HG03354 (cell line): Measurements from ENCODE around the gene RAE1.
A peak's percentile ranks its signal among the peaks of the same experiment; 100 is the strongest.

Experiments used
- ATAC-seq: cut with Tn5 transposase; IDR thresholded peaks from one replicate; pipeline ENCODE4 v1.9.1; 2021; ENCODE audit warnings: mild to moderate bottlenecking; ENCODE audit not compliant: unreplicated experiment, poor library complexity, severe bottlenecking

The RAE1 gene

DNA sequence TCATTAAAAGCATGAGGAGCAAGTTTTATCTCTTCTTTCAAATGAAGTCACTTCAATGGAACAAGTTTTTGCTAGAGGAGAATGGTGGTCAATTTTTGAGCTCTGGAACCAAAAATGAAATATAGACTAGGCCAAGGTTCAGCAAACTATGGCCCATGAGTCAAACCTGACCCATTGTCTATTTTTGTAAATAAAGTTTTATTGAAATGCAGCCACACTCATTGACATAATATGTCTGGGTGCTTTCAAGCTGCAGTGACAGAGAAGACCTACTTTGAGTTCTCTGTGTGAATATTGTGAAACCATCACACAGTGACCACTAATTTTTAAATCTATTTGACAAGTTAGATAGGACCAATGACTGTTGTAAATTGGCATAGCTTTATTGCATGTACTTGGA is 13.4 kb downstream of the RAE1 start:
- ATAC-seq = no peak

DNA sequence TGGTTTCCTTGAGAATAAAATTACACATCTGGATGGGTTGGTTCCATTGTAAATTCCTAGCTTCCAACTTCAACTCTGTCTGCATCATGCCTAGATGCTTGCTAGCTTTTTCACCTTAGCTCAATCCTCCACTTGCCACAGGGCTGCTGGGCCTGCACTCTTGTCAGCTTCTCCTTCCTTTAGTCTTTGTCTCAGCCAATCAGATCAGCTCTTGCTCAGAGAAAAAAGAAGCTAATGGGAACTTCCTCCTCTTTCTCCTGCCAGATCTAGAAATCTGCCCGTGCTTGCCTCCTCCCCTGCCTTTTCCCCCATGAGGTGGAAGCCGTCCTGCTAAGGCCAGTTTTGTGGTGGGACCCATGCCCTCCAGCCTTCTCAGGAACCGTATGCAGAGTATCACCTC is 18.5 kb downstream of the RAE1 start:
- no peak for ATAC-seq

DNA sequence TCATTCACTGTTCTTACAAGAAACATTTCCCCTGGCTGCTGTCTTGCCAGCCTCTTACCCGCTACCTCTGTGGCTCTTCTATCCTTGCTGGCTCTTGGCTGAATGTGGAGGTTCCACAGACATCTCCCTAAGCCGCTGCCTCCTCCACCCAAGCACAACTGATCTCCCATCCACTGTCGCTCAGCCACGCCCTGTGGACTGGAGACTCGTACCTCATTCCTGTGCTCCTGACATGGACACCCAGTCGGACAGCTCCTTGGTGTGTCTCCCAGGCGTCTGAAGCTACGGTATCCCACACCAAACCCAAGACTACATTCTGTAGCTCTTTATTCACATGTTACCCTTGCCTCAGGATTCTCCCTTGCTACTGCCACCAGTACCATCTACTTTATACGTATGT is 19.3 kb downstream of the RAE1 start:
- ATAC-seq = no peak

DNA sequence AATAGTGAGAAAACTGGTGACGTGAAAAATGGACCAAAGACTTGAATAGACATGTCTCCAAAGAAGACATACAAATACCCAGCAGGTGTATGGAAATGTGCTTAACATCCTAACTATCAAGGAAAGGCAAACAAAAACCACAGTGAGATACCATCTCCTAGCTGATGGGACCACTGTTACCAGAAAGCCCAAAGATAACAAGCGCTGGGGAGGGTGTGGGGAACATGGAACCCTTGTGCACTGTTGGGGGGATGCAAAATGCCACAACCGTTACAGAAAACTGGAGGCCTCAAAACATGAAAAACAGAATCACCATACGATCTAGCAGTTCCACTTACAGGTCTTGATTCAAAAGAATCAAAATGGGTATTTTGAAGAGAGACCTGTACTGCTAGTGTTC is 20.3 kb downstream of the RAE1 start:
- ATAC-seq = no peak

DNA sequence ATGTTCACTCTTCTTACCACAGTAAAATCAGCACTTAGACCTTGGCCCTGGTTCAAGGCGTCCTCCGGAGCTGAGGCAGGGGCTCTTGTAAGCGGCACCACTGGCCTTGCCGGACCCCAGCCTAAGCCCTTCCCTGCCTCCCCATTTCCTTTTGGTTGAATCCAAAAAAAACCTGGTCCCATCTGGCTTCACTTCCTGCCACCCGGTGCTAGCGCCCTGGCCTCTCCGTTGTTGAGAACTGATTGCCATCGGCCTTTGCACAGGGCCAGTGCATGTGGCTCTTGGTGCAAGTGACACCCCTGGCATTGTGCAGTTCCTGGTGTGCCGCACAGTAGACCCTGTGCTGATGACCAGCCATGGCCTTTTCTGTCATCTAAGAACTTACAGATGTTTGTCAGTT is 21.1 kb downstream of the RAE1 start:
- ATAC-seq = no peak

DNA sequence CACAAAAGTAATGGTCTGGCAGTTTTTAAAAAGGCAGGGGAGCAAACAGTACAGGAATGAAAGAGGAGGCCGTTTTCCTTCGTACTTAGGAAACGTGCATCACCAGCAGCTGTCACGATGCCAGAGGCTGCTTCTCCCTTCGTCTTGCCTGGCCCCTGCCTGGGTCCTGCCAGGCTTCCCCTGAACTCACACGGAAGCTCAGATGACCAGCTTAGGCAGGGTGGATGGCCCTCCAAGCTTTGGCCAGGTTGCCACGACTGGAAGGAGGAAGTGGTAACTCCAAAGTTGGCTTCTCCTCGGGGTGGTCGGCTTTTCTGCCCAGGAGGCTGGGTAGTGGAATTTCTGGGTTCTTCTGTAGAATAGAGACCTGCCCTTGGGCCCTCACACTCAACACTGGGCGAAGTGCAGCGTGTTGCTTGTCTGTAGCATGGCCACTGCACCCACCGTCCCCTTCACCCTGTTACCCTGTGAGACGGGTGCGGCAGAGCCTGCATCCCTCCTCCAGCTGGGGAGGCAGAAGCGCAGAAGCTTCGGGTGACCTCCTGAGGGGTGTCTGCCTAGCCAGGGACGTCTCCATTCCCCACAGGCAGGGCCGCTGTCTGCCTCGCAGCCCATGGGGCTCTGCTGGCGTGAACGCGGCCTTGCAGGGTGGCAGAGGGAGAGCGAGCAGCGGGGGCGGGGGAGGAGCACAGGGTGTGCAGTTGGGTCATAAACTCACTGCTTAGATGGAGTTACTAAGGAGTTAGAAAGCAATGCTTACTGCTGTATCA is 21.7 kb downstream of the RAE1 start:
- ATAC-seq = no peak

DNA sequence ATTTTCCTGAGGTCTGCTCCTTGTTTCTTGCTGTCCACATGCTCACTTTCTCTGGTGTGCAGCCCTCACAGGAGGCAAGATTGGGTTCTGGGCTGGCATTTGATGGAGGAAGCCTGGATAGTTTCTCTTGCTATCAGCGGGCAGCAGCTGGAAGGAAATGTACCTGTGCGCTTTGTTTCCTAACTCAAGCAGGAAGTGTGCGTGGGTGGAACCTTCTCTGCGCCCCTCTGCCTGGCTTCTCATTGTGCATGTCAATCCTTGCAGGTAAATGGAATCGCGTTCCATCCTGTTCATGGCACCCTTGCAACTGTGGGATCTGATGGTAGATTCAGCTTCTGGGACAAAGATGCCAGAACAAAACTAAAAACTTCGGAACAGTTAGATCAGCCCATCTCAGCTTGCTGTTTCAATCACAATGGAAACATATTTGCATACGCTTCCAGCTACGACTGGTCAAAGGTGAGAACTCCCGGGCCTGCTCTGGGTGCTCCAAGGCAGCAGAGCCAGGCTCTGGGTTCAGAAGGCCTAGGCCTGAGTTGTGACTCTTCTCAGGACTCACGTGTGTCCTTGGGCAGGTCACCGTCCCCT is 23.4 kb downstream of the RAE1 start:
- ATAC-seq = no peak

DNA sequence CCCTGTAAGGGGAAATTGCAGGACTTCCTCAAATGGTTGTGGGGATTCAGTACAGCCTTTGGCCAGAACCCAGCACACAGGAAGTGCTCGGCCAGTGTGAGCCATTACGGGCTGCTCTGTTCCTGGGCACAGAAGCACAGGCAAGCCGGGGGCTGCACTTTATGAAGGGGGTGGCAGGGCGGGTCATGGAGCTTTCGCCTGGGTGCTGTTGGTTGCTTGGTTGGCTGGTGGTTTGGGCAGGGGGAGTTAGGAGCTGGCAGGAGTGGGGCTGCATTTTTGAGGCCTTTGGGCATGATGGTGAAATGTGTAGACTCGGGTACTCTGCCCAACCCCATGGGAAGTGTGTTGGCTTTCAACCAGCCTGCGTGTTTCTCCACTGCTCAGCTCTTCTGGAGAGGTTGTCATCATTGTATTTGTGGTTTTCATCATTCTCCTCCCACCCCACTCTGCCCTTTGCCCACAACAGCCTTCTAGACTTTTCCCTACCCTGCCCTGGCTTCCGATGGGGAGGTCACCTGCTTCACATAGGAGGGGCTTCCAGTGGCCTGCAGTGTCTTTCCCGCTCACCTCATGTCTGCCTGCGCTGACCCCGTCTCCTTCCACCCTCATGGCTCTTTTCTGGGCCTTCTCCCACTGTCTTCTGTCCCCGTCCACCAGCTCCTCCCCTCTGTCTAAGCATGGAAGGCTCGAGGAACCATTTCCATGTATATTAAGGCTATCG is 24.0 kb downstream of the RAE1 start:
- ATAC-seq = no peak

DNA sequence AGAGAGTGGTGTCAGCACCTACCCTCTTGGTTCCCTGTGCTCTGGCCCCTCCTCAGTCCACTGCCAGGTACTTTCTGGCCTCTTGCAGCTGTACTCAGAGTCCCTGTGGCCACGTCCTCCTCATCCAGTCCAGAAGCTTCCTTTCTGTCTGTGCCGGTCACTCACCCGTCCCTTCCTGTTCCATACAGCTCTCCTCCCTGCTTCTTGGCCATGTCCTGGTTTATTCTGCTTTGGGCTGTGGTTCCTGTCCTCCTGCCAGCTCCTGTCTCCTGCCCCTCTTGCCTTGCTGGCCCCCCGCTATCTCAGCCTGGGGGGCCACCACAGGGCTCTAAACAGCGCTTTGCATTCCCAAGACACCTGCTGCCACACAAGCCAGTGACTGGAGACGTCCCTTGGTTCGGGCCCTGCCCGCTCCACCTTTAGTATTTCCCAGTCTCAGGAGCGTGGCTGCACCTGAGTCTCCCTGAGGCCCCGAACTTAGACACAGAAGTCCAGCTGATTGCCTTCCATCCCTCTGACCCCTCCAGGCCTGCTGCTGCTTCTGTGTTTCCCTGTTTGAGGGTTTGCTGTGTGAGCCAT is 24.7 kb downstream of the RAE1 start:
- no peak for ATAC-seq

DNA sequence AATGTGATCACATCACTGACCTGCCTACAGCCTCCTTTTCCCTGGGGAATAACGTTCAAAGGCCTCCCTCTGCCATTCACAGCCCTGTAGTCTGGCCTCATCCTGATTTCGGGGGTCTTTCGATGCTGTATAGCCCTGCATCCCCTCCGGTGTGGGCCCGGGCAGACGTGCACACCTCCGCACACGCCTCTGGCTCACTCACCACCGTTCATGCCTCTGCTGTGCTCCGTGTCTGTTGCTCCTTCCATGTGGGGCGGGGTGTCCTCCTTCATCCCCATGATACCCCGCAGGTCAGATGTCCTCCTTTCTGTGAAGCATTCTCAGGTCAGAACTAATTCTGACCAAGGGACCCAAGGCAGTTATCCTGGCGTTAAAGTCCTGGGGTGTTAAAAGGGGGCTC is 26.3 kb downstream of the RAE1 start:
- ATAC-seq = no peak

DNA sequence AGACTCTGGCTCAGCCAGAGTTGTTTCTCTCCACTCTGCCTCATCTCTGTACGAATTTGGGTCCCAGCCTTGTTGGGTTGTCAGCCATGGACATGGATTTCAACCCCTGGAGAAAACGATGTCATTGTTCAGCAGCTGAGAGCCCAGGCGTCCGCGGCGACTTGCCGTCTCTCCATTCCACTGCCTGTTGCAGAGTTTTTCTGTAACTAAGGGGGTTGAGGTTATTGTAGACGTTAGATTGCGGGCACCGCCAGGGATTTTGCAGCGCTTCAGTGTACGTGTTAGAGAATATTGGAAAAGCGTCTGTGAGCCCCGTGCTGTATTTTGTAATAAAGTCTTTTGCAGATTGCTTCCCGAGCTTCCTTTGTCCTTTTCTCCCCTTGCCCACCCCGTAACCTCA is 27.1 kb downstream of the RAE1 start:
- no peak for ATAC-seq

DNA sequence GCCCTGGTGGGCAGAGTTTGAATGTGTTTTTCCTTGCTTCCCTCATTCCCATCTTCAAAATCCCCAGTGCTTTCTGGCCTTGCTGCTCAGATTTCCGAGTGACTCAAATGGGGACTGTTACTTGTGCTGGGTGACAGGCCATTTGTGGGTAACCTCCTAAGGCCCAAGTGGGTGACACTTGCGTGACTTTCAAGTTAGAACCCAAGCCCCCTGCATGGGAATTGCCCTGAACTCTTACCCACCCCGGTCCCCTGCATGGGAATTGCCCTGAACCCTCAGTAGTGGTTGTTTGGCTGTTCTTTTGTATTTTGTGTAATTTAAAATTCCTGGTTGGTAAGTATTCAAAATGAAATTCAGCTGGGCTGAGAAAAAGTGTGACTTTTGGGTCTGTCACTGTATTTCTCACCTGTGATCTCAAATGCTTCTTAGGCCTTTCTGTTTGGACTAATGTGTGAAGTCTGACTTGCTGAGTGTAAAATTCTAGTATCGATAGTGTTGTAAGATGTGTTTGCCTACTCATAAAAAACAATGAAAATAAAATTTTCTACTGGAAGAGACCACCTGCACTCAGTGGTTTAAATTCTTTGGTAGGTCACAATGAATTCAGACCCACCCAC is 27.7 kb downstream of the RAE1 start:
- ATAC-seq = no peak

DNA sequence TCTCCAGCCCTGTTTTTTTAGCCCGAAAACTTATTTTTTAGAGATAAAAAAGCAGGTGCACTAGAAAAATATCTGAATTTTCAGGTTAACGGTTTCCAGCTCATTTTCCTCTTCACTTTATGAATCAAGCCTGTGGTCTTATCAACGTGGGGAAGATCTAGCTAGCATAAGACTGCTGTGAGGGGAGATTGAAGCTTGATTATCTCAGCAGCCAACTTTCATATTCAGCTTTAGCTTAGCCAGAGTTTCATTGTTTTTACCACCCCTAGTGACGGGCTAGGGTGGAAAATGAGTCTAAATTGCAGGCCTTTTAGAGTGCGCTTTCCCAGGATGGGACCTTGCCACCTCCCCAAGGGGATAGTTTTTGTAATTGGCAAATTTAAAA is 28.2 kb downstream of the RAE1 start:
- no peak for ATAC-seq

DNA sequence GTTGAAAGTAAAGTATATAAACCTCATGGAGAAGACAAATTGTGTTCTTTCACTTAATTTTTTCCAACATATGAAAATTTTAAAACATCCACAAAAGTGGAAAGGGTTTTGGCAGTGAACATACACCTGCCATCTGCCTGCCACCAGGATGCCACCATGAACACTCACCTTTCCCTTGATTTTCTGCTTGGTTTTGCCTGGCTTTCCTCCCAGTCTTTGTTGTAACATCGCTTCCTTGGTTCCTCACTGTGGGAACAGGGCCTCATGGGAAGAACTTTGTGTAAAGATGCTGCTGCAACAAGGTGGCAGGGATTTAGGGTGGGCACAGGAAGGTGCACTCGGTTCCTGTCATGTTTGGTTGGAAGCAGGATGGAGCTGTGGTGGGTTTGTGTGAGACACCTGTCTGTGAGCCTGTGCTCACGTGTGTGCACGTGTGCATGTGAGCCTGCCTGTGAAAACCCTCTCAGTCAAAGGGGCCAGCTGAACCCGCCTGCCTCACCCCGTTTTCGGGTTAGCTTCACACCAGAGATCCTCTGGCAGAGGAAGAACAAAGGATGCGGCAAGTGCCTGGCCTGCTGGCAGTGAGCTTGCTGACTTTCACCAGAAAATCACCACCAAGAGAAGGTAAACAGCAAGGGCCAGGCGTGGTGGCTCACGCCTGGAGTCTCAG is 29.2 kb downstream of the RAE1 start:
- ATAC-seq = no peak

DNA sequence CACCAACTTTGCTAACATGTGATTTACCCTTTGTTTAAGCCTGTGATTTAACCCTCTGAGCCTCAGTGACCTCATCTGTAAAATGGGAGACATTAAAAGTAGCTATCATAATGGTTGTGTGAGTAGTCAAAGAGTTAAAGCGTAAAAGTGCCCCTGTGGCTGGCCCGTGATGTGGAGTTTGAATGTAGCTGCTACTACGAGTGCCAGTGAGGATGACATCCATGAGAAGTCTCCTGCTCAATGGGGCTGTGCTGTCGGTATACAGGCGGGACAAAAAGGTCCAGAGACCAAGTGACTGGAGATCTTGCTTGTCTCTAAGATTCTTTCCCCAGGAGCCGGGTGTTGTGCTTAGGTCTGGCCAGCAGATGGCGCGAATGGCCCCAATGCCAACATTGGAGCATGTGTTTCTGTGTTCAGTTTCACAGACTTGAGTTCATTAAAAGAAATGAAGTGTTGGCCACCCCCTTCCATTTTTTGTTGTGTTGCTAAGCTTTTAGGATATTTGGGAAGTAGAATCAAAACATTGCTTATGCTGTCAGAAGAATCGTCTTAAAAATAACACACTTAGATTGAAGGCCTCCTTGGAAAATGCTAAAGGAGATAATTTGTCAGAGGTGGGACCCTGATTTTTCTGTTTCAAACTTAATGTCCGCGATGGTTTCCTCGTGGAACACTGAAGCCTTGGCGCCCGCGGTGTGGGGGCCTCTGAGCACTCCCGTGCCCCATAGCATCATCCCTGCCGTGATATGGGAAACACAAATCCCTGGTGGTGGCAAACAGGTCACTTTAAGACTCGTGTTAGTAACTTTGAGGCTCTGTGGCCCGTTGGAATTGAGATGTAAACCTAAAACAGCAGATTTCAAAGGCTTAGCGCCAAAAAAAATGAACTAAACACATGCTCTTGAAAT is 30.8 kb downstream of the RAE1 start:
- peak; percentile 71 for ATAC-seq

DNA sequence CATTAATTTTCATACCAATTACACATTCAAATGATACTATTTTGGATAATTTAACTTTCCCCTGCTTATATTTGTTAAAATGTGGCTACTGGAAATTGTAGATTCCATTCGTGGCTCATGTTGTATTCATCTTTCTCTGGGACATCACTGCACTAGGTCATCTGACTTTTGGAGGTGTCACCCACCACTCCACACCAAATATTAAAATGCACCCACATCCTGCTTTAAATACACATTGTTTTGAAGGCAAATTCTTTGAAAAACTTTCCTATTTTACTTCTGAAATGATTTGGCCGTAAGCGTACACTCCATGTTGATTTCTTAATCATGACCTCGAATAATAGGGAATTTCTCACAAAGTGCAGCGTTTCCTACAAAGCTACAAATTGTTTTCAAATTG is 31.5 kb downstream of the RAE1 start:
- no peak for ATAC-seq

DNA sequence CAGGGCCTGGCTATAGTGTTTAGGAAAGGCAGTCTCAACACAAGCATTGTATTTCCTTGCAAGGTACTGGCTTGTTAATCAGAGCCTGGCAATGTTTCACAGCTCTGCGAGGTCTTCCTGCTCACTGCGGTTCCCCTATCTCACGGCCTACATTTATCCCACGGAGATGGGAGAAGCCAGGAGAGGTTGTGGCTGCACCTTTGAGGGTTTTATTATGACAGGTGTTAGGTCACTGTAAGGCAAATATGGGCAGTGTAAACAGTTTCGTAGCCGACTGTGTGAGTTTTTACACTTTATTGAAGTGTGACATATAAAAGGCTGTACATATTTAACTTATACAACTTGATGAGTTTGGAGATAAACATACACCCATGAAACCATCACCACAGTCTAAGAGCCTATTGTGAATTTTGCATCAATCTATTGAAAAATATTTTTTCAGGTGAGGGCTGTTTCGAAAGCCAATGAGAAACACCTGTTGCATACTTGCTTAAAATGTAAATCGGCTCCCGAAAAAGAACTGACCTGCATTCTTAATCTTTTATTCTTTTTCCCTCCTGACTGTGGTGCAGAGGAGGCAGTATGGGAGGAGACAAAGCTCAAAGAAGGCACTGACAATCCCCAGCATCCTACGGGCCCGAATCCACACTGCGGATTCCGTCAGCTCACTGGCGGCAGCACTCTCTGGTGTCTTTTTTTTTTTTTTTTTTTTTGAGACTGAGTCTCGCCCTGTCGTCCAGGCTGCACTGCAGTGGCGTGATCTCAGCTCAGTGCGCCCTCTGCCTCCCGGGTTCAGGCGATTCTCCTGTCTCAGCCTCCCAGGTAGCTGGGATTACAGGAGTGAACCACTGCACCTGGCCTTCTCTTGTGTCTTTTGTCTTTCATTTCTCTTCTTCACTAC is 32.6 kb downstream of the RAE1 start:
- no peak for ATAC-seq

DNA sequence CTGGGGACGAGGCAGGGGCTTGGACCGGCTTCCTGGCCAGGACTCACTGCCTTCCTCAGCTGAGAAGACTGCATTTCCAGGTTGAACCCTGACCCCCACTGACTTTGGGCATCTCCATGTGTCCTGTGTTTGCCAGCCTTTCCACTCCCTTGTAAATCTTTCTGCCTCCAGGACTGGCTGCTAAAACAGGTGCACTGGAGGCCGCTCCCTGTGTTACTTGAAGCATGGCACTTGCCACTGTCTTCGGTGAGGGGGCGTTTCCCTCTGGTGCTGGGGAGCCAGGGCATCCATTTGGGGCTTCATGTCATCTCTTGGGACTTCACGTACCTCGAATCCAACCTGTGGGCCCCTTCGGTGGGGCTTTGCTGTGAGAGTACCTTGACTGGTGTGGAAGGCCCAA is 33.4 kb downstream of the RAE1 start:
- no peak for ATAC-seq
